HG03378 (cell line): Measurements from ENCODE around the gene KCNQ1OT1.

Source experiments
- ATAC-seq: cut with Tn5 transposase; IDR thresholded peaks from one replicate; pipeline ENCODE4 v1.9.1; 2021; ENCODE audit warnings: mild to moderate bottlenecking, moderate library complexity; ENCODE audit not compliant: unreplicated experiment

The KCNQ1OT1 gene

GRCh38 chr11:2699531-2700414 is at the start of gene KCNQ1OT1:
TSS of gene KCNQ1OT1 (minus strand) at chr11:2699994.
- peak; percentile 90 for ATAC-seq

GRCh38 chr11:2748814-2749554 is 49.2 kb upstream of the KCNQ1OT1 start:
- ATAC-seq = no peak

GRCh38 chr11:2748061-2748813 is 48.4 kb upstream of the KCNQ1OT1 start:
- no peak for ATAC-seq

GRCh38 chr11:2747248-2748027 is 47.6 kb upstream of the KCNQ1OT1 start:
- no peak for ATAC-seq

GRCh38 chr11:2746401-2747247 is 46.8 kb upstream of the KCNQ1OT1 start:
- no peak for ATAC-seq

- ATAC-seq = no peak
These were observed 45.7 kb upstream of the KCNQ1OT1 start for GRCh38 chr11:2745511-2745910.

DNA sequence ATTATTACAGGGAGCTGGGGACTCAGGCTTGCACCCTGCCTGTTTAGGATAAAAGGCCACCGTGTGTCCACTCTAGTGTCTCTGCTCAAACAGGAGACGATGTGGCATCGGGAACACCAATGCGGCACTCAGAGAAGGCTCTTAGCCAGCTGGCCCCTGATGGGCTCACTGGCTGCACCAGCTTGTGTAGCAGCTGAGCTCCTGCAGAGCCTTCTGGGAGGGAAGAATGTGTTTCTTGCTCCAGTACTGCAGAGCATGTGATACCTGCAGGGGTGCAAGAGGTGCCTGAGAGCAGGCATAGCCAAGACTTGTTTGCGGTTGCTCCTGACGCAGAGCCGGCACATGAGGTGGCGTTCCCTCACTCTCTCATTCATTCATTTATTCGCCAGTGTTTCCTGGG is 44.4 kb upstream of the KCNQ1OT1 start:
- ATAC-seq = no peak

DNA sequence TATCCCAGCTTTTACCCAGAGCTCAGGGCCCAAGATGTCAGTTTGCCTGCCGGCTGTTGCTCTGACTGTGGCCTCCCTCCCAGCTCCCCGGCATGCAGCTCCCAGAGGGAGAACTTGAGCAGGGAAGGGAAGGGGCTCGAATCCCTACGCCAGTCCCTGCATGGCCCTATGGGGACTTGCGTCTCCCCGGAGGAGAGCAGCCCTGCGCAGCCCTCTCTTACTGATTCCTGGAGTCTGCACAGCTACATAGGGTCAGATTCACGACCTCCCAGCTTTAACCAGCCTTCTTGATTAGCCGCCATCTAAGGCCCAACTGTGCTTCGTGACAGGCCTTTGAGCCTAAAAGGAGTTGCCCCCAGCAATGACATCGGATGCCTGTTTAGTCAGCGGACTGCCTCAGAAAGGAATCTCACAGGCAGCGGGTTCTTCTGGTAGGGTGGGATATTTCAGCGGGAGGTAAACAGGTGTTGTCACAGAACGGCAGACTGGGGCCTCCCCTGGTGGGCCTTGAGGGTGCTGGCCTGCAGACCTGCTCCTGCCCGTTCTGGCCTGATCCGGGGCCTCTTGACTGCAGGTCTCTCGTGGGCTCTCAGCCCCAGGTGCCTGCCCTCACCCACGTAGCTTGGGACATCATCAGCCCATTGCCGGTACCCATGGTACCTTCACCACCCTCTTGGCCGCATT is 43.8 kb upstream of the KCNQ1OT1 start:
- no peak for ATAC-seq

- no peak for ATAC-seq
These were observed 43.0 kb upstream of the KCNQ1OT1 start for GRCh38 chr11:2742611-2743426.

GRCh38 chr11:2742201-2742600 is 42.4 kb upstream of the KCNQ1OT1 start:
- no peak for ATAC-seq

GRCh38 chr11:2741377-2742131 is 41.8 kb upstream of the KCNQ1OT1 start:
- ATAC-seq = no peak

GRCh38 chr11:2741006-2741376 is 41.2 kb upstream of the KCNQ1OT1 start:
- ATAC-seq = no peak

DNA sequence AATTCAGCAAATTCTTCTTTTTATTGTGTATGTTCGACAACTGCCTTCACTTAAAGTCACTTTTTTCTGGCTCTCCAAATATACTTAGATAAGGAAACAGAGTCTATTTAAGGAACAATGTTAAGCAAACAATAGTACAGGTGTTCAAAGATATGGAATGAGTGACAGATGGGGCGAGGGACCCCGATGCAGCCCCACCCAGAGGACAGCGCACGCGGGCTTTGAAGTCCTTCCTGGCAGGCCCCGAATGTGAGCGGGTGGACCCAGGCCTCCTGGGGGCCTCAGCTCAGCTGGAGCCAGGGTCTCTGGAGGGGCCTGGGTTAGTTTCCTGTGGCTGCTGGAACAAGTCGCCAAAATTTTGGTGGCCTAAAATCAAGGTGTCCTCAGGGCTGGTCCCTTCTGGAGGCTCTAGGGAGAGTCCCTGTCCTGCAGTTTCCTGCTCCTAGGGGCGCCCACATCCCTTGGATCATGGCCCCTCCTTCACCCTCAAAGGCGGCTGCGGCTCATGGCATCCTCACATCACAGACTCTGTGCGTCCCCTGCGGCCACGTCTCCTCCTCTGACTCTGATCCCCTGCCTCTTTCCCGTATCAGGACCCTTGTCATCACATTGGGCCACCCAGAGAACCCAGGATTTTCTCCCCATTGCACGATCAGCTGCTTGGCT is 40.6 kb upstream of the KCNQ1OT1 start:
- ATAC-seq = no peak

- ATAC-seq = no peak
These were observed 39.9 kb upstream of the KCNQ1OT1 start for GRCh38 chr11:2739531-2740274.

DNA sequence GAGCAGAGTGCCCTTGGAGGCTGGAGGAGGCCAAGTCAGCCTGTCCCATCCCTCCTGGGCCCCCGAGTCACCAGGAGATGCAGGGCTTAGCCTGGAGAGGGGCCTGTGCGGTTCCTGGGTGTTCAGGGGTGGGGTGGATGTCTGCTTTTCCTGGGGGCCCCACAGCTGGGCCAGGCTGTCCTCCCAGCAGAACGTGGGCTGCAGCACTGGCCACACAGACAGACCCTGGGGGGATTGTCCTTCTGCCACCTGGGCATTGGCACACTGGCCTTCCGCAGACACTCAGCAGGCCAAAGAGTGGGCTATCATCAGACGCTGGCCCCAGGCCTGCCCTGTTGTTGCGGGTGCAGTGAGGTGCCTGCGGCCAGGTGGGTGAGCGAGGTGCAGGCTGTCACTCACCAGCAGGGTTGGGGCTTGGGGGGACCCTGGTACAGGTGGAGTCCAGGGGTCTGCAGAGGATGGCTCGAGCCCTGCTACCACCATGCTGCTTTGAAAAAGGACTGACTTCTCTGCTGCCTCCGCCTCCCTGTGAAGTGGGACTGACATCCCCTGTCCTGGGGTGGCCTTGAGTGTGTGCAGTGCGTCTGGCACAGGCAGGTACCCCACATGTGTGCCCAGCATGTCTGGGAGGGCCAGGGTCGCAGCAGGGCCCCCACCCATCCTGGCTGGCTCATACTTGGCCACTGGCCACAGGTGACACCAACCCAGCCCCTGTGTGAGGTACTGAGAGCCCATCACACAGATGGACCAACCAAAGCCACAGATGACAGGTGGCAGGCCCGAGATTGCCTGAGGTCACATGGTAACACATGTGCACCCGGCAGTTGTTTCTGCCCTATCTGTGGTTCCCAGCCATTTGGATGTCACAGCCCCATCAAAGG is 39.0 kb upstream of the KCNQ1OT1 start:
- ATAC-seq = no peak
